Measurements from ENCODE around the gene DUSP14.

The DUSP14 gene

DNA sequence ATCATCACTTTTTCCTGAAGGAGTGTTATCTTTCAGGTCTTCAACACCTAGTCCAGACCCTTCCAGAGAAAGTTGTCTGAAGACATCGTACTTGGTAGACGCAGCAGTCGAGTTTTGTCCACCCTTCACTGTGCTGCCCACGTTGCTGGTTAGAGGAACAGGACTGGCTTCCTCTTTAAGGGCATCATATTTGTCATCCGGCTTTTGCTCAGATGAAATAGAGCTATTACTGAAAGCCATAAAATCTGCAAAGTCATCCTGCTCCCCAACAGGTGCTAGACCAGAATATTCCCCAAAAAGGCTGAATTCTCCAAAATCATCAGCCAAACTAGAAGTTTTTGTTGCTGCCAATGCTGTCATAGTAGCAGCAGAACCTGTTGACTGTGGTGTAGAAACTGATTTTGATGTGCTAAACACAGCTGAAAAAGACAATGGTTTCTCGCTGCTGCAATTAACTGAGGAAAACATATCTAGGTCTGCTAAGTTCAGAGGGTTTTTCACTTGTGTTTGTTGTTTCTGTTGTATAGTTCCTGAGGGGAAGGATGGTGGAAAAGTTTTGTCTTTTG is 63.8 kb downstream of the DUSP14 start:
- no peak for DNase-seq (ENCODE audit: low read depth)
- no peak overlapping the region for H3K4me3 ChIP-seq (ENCODE audit: low read depth, low read length)
- TF ChIP-seq, protein P1, sequence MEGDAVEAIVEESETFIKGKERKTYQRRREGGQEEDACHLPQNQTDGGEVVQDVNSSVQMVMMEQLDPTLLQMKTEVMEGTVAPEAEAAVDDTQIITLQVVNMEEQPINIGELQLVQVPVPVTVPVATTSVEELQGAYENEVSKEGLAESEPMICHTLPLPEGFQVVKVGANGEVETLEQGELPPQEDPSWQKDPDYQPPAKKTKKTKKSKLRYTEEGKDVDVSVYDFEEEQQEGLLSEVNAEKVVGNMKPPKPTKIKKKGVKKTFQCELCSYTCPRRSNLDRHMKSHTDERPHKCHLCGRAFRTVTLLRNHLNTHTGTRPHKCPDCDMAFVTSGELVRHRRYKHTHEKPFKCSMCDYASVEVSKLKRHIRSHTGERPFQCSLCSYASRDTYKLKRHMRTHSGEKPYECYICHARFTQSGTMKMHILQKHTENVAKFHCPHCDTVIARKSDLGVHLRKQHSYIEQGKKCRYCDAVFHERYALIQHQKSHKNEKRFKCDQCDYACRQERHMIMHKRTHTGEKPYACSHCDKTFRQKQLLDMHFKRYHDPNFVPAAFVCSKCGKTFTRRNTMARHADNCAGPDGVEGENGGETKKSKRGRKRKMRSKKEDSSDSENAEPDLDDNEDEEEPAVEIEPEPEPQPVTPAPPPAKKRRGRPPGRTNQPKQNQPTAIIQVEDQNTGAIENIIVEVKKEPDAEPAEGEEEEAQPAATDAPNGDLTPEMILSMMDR (IDR thresholded peaks at IDR 0.05; ENCODE audit: insufficient read depth, low read depth, low read length, missing control alignments) = no peak

DNA sequence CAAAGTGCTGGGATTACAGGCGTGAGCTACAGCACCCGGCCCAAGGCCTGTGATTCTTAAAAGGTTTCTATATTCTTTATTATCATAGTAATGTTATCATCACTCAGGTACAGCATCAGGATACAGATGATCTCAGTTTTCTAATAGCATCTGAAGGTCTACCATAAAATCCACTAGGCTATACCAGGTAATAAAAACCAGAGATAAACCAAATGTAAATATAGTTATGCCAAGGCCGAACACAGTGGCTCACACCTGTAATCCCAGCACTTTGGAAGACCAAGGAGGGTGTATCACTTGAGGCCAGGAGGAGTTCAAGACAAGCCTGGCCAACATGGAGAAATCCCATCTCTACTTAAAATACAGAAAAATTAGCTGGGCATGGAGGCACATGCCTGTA is 65.7 kb downstream of the DUSP14 start:
- TF ChIP-seq, protein P1 (IDR thresholded peaks at IDR 0.05; ENCODE audit: insufficient read depth, low read depth, low read length, missing control alignments) = no peak
- no peak for DNase-seq (ENCODE audit: low read depth)
- H3K4me3 ChIP-seq (ENCODE audit: low read depth, low read length) = no peak overlapping the region

DNA sequence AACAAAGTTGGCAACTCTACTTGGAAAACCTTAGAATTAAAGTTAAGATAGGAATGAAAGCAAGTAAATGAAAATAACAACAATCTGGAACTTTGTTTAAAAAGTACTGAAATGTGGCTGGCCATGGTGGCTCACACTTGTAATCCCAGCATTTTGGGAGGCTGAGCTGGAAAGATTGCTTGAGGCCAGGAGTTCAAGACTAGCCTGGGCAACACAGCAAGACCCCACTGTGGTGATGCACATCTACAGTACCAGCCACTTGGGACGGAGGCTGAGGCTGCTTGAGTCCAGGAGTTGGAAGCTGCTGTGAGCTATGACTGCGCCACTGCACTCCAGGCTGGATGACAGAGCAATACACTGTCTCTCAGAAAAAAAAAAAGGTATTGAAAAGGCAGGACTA is 67.8 kb downstream of the DUSP14 start:
- DNase-seq (ENCODE audit: low read depth) = no peak
- TF ChIP-seq, protein P1 (IDR thresholded peaks at IDR 0.05; ENCODE audit: insufficient read depth, low read depth, low read length, missing control alignments) = no peak
- no peak overlapping the region for H3K4me3 ChIP-seq (ENCODE audit: low read depth, low read length)

DNA sequence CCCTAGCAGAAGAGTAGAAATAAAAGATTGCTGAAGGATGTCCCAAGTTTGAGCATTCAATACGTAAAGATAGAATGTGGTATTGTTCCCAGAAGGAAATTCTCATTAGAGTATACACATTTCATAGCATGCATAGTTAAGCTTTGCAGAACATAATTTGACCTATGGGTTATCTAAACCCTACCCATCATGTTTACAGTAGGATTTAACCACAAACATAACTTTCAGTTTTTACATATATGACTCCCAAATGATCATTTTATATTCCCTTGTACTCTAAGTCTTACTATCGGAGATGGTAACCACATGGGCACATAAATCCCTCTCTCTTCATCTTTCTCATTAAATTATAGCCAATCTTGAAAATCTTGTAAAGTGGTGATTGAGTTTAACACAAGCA is 68.6 kb downstream of the DUSP14 start:
- no peak overlapping the region for H3K4me3 ChIP-seq (ENCODE audit: low read depth, low read length)
- TF ChIP-seq, protein P1 (IDR thresholded peaks at IDR 0.05; ENCODE audit: insufficient read depth, low read depth, low read length, missing control alignments) = no peak
- no peak for DNase-seq (ENCODE audit: low read depth)

DNA sequence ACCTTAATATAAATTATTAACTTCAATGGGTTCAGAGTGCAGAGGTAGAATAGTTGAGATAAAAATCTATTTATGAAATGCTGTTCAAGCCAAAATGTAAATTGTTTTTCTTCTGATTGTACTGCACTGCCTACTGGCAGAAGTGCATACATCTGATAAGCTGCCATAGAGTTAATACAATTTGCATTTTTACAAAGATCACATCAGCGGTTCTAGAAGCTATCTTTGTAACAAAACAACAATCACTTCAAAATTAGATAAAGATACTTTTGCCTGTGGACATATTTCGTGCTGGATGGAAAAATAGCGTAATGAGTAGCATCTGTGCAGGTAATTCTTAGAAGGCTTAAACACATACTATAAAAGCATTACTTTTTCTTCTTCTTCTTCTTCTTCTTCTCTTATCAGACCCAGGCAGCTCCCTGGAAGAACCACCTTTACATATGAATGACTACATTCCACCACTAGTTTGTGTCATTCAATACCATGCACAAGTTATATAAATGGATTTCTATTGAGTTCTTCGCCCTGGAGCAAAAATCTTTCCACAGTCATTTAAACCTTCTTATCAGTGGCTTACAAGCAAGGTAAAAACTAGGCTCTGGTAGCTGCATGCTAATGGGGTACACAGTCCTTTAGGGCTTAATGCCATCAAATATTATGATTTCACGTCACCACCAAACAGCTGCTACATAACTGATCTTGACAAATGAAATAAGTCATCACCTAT is 72.5 kb downstream of the DUSP14 start:
- DNase-seq (ENCODE audit: low read depth) = no peak
- TF ChIP-seq, protein P1 (IDR thresholded peaks at IDR 0.05; ENCODE audit: insufficient read depth, low read depth, low read length, missing control alignments) = no peak

More for the DNA sequence above, 72.5 kb downstream of the DUSP14 start:
- H3K4me3 ChIP-seq (ENCODE audit: low read depth, low read length) = no peak overlapping the region
